IMR-90 (cell line): ENCODE results near the gene SLC10A6. TPM values are rescaled to one million over a fixed set of nuclear protein-coding genes. Genes with fewer than 3 reads are reported as not detected.

ENCODE experiments used
- ATAC-seq: fragments of 200-7000 bp; cut with Tn5 transposase; 2 replicates; pipeline ENCODE4 v1.9.1; 2020; ENCODE audit warnings: low read depth, mild to moderate bottlenecking, moderate library complexity
- BruUV-seq: library from RNA; stranded (reverse); fragments of 400-500 nt; replicated peaks from 2 replicates; lab custom pipeline; 2021; lab: Mats Ljungman, UMichigan
- CTCF ChIA-PET: fragments of 300-600 bp; formaldehyde crosslinking; extraction: SDS; loops from one replicate; lab custom pipeline; 2021; ENCODE audit warnings: antibody characterized with exemption; lab: Yijun Ruan, JAX
- POLR2A ChIA-PET: fragments of 300-600 bp; sonication (Branson Sonifier 250); formaldehyde crosslinking; loops from one replicate; lab custom pipeline; 2022; ENCODE audit warnings: antibody characterized with exemption; ENCODE audit not compliant: unreplicated experiment; lab: Charles Lee
- DNase-seq: peaks from one replicate; pipeline ENCODE4 v3.0.0; 2013
- H2AFZ ChIP-seq: replicated peaks from 2 replicates; pipeline ENCODE3; 2013; ENCODE audit warnings: low read length, mild to moderate bottlenecking; ENCODE audit not compliant: poor library complexity
- H2AK5ac ChIP-seq: 2 replicates; pipeline ENCODE4 v1.6.1; 2013; ENCODE audit warnings: low read depth, low read length, inconsistent platforms
- H2AK9ac ChIP-seq: replicated peaks from 2 replicates; pipeline ENCODE3; 2013; ENCODE audit warnings: mild to moderate bottlenecking, low read depth, low read length, moderate library complexity; ENCODE audit not compliant: poor library complexity
- H2BK120ac ChIP-seq: 2 replicates; pipeline ENCODE4 v1.6.1; 2013; ENCODE audit warnings: low read depth, low read length, inconsistent platforms
- H2BK15ac ChIP-seq: 3 replicates; pipeline ENCODE4 v1.6.1; 2013; ENCODE audit warnings: low read depth, low read length, inconsistent platforms
- H2BK20ac ChIP-seq: 2 replicates; pipeline ENCODE4 v1.6.1; 2013; ENCODE audit warnings: low read depth, mild to moderate bottlenecking, inconsistent platforms, low read length, moderate library complexity
- H2BK5ac ChIP-seq: 2 replicates; pipeline ENCODE4 v1.6.1; 2013; ENCODE audit warnings: mild to moderate bottlenecking, low read depth, low read length, inconsistent platforms; ENCODE audit not compliant: poor library complexity, severe bottlenecking
- H3K14ac ChIP-seq: replicated peaks from 2 replicates; pipeline ENCODE4 v1.6.1; 2013; ENCODE audit warnings: low read depth, low read length, inconsistent platforms
- H3K18ac ChIP-seq: 2 replicates; pipeline ENCODE4 v1.6.1; 2013; ENCODE audit warnings: low read depth, low read length, control low read depth
- H3K23ac ChIP-seq: 2 replicates; pipeline ENCODE4 v1.6.1; 2013; ENCODE audit warnings: low read depth, low read length, inconsistent platforms
- H3K27ac ChIP-seq: 2 replicates; pipeline ENCODE4 v1.5.1; 2013; ENCODE audit warnings: mild to moderate bottlenecking, control low read depth, low read length; ENCODE audit not compliant: insufficient read depth
- H3K27me3 ChIP-seq: 2 replicates; pipeline ENCODE4 v1.6.1; 2013; ENCODE audit warnings: low read length; ENCODE audit not compliant: control insufficient read depth, insufficient read depth
- H3K36me3 ChIP-seq: 2 replicates; pipeline ENCODE4 v1.6.1; 2013; ENCODE audit warnings: low read length, mixed read lengths; ENCODE audit not compliant: control insufficient read depth, insufficient read depth
- H3K4ac ChIP-seq: 2 replicates; pipeline ENCODE4 v1.6.1; 2013; ENCODE audit warnings: low read depth, low read length, inconsistent platforms
- H3K4me1 ChIP-seq: 2 replicates; pipeline ENCODE4 v1.6.1; 2013; ENCODE audit warnings: low read length, mixed read lengths; ENCODE audit not compliant: control insufficient read depth, insufficient read depth
- H3K4me2 ChIP-seq: 2 replicates; pipeline ENCODE4 v1.6.1; 2013; ENCODE audit warnings: low read depth, mild to moderate bottlenecking, control low read depth, low read length, moderate library complexity
- H3K4me3 ChIP-seq: 2 replicates; pipeline ENCODE4 v1.5.1; 2013; ENCODE audit warnings: low read depth, mild to moderate bottlenecking, control low read depth, low read length, moderate library complexity; ENCODE audit not compliant: insufficient read depth
- H3K56ac ChIP-seq: 2 replicates; pipeline ENCODE4 v1.6.1; 2013; ENCODE audit warnings: low read length, inconsistent platforms; ENCODE audit not compliant: insufficient read depth; ENCODE audit errors: extremely low read depth
- H3K79me1 ChIP-seq, 2 experiments: 2 replicates each; pipeline ENCODE4 v1.6.1; 2013; ENCODE audit warnings: low read length in 2 of 2, inconsistent platforms in 1 of 2, low read depth in 1 of 2
- H3K9ac ChIP-seq: 2 replicates; pipeline ENCODE4 v1.6.1; 2013; ENCODE audit warnings: low read depth, low read length, control low read depth
- H3K9me1 ChIP-seq: 2 replicates; pipeline ENCODE4 v1.6.1; 2013; ENCODE audit warnings: low read length, inconsistent platforms; ENCODE audit not compliant: insufficient read depth
- H3K9me3 ChIP-seq: 2 replicates; pipeline ENCODE4 v1.6.1; 2013; ENCODE audit warnings: low read length; ENCODE audit not compliant: control insufficient read depth, insufficient read depth
- H4K20me1 ChIP-seq: 2 replicates; pipeline ENCODE4 v1.6.1; 2013; ENCODE audit warnings: low read length, inconsistent platforms; ENCODE audit not compliant: insufficient read depth
- H4K5ac ChIP-seq: 2 replicates; pipeline ENCODE4 v1.6.1; 2013; ENCODE audit warnings: mild to moderate bottlenecking, low read depth, low read length, control low read depth
- H4K8ac ChIP-seq, 2 experiments: 2 replicates each; pipeline ENCODE4 v1.6.1; 2013; ENCODE audit warnings: low read depth in 2 of 2, low read length in 2 of 2, control low read depth in 1 of 2, inconsistent platforms in 1 of 2
- H4K91ac ChIP-seq: 2 replicates; pipeline ENCODE4 v1.6.1; 2013; ENCODE audit warnings: low read depth, low read length, inconsistent platforms; ENCODE audit not compliant: insufficient read depth
- BHLHE40 ChIP-seq: fragments of 150-350 bp; IDR thresholded peaks from 2 replicates; pipeline ENCODE4 v1.6.1; 2016; ENCODE audit warnings: mild to moderate bottlenecking, low read depth, low read length
- CHD1 ChIP-seq: IDR thresholded peaks from 2 replicates; pipeline ENCODE4 v1.6.1; 2012; ENCODE audit warnings: low read depth, low read length, improper control_type of control experiment
- FOS ChIP-seq: fragments of 150-350 bp; IDR thresholded peaks from 2 replicates; pipeline ENCODE4 v1.6.1; 2016; ENCODE audit warnings: low read depth, low read length
- MAZ ChIP-seq: IDR thresholded peaks from 2 replicates; pipeline ENCODE4 v1.6.1; 2012; ENCODE audit warnings: low read depth, mild to moderate bottlenecking, low read length, improper control_type of control experiment, moderate library complexity, borderline replicate concordance
- RCOR1 ChIP-seq: IDR thresholded peaks from 2 replicates; pipeline ENCODE4 v1.6.1; 2012; ENCODE audit warnings: mild to moderate bottlenecking, low read length, improper control_type of control experiment; ENCODE audit not compliant: insufficient replicate concordance
- WGBS, 2 experiments: methylation state at CpG; one replicate each; pipeline versions ENCODE4 v1.1.5 to v1.1.7; 2013; ENCODE audit warnings: missing lambda C conversion rate in 2 of 2; ENCODE audit not compliant: insufficient read length in 1 of 2; ENCODE audit errors: extremely low coverage in 2 of 2; 5-methylcytosine and 5-hydroxymethylcytosine counted together
- dilution Hi-C: fragments of 300-500 bp; cut with HindIII; formaldehyde crosslinking; loops from one replicate; pipeline ENCODE4 v1.14.3; 2018; ENCODE audit warnings: low sequenced_read_pairs; ENCODE audit not compliant: unreplicated experiment
- in situ Hi-C: fragments of 300-500 bp; cut with MboI; formaldehyde crosslinking; loops from 3 replicates; pipeline ENCODE4 v1.14.3; 2019; ENCODE audit warnings: low sequenced_read_pairs, inconsistent platforms, mixed read lengths
- intact Hi-C: fragments of 100-400 bp; cut with micrococcal nuclease; formaldehyde crosslinking; loops from 2 replicates; pipeline ENCODE4 v1.10.0; 2022
- polyA plus RNA-seq, 3 experiments: library from polyadenylated mRNA; depleted of rRNA; stranded (reverse); fragments of >200 nt; gene quantifications; 2 replicates each; pipeline ENCODE4 v1.2.3, GENCODE V29; 2012; ENCODE audit warnings: low replicate concordance in 1 of 3
- total RNA-seq: library from RNA; depleted of rRNA; stranded (reverse); fragments of >200 nt; gene quantifications from 2 replicates; pipeline ENCODE4 v1.2.3, GENCODE V29; 2012

Gene SLC10A6
- total and polyA plus RNA-seq, 2 of the 4 experiments (the other 2 are of a cell fraction) = not detected

DNA sequence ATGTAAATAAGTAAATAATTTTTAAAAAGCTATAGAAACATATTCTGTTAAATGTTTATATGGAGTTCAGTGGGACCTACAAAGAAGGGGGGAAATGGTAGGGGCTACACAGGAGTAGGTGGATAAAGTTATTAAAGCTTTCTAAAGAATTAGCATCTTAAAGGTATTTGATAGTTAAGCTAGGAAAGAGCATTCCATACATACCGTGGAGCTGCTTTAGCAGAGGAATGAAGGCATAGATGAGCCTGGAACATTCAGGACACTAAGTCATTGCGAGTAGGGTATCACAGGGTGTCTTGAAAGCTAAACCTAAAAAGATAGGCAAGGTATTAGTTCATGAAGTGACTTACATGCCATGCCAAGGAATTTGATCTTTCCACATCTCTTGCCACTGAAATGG is 60.4 kb downstream of the SLC10A6 start:
- no peak overlapping the region for H4K91ac ChIP-seq
- no CpG with 5 or more reads among the region's 2 CpGs for WGBS, 2 experiments
- no peaks in the 10 kb centered on the region for H3K9me3 ChIP-seq
- H3K9me1 ChIP-seq = no peaks in the 10 kb centered on the region
- H3K14ac ChIP-seq = no peak overlapping the region
- H3K56ac ChIP-seq = no peak overlapping the region
- ChIA-PET POLR2A (no interaction called here), CTCF (no interaction called here)
- no peaks in the 10 kb centered on the region for H3K27me3 ChIP-seq
- intact Hi-C loops = no loop called here
- 0 out of 2 replicates have a peak, but pooled peaks cover 2% of the 10 kb centered on the region for H3K4me1 ChIP-seq
- H3K9ac ChIP-seq = no peak overlapping the region
- BruUV-seq = no TSS peak
- no peak overlapping the region for H2AK5ac ChIP-seq
- no peaks in the 10 kb centered on the region for H3K79me1 ChIP-seq
- no peak overlapping the region for H2BK15ac ChIP-seq
- H2BK20ac ChIP-seq = no peak overlapping the region
- no peak overlapping the region for H2BK120ac ChIP-seq
- H3K4ac ChIP-seq = no peak overlapping the region
- H3K23ac ChIP-seq = no peak overlapping the region
- TF ChIP-seq CHD1 = no peak
- no peak for TF ChIP-seq MAZ
- no peak for TF ChIP-seq RCOR1
- TF ChIP-seq FOS = no peak
- no peak for TF ChIP-seq BHLHE40
- H2BK5ac ChIP-seq = no peak overlapping the region
- ATAC-seq = peak; percentile 65
- peaks cover 15% of the 10 kb centered on the region for H3K36me3 ChIP-seq
- H3K4me3 ChIP-seq = no peak overlapping the region
- no peak overlapping the region for H2AK9ac ChIP-seq
- no peak overlapping the region for H3K27ac ChIP-seq
- no peak overlapping the region for H4K5ac ChIP-seq
- dilution Hi-C loops = no loop called here
- in situ Hi-C loops = no loop called here
- H3K18ac ChIP-seq = no peak overlapping the region
- DNase-seq = no peak
- no peak overlapping the region for H2AFZ ChIP-seq
- H3K4me2 ChIP-seq = no peak overlapping the region
- H4K8ac ChIP-seq = no peak overlapping the region
- no peaks in the 10 kb centered on the region for H4K20me1 ChIP-seq
